ENCODE measurements around the gene RNF187.

DNA sequence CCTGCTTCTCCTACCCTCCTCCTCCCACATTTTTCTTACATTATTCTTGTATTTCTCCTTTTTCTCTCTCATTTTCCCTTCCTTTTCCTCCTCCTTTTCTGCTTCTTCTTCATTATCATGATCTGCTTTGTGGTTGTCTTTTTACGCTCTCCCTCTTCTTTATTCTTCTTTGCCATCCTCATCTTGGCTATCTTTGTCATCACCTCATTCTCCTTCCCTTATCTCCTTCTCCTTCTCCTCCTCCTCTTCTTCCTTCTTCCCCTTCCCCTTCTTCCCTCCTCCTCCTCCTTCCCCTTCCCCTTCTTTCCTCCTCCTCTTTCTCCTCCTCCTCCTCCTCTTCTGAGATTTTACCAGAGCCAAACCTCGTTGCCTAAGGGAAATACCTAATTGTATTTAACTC, 30.5 kb downstream of the RNF187 start:
- TF ChIP-seq, protein P1, sequence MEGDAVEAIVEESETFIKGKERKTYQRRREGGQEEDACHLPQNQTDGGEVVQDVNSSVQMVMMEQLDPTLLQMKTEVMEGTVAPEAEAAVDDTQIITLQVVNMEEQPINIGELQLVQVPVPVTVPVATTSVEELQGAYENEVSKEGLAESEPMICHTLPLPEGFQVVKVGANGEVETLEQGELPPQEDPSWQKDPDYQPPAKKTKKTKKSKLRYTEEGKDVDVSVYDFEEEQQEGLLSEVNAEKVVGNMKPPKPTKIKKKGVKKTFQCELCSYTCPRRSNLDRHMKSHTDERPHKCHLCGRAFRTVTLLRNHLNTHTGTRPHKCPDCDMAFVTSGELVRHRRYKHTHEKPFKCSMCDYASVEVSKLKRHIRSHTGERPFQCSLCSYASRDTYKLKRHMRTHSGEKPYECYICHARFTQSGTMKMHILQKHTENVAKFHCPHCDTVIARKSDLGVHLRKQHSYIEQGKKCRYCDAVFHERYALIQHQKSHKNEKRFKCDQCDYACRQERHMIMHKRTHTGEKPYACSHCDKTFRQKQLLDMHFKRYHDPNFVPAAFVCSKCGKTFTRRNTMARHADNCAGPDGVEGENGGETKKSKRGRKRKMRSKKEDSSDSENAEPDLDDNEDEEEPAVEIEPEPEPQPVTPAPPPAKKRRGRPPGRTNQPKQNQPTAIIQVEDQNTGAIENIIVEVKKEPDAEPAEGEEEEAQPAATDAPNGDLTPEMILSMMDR (IDR thresholded peaks at IDR 0.05), result no peak
- TF ChIP-seq POLR2A (IDR thresholded peaks at IDR 0.05), result no peak

Measured in stomach (tissue), 4 donors.